SK-N-SH (cell line): ENCODE results near the gene ITCH. TPM values are rescaled to one million over a fixed set of nuclear protein-coding genes. Genes with fewer than 3 reads are reported as not detected.
"Not testable (repeated sequence)": the region's sequence is repeated elsewhere in the genome, so short reads cannot be mapped to it uniquely, and the experiment has no call there.

Experiments
- CTCF ChIA-PET: fragments of 300-600, 350-600 bp; formaldehyde crosslinking; extraction: SDS; loops from one replicate; lab custom pipeline; 2021; lab: Yijun Ruan, JAX
- POLR2A ChIA-PET: fragments of 350-600 bp; sonication (Branson Sonifier 250); formaldehyde crosslinking; extraction: SDS; loops from one replicate; lab custom pipeline; 2020; ENCODE audit warnings: antibody characterized with exemption, inconsistent platforms; lab: Yijun Ruan, JAX
- DNase-seq: peaks from one replicate; pipeline ENCODE4 v3.0.0; 2012
- H2AFZ ChIP-seq: fragments of 200-600 bp; sonication (generic); 2 replicates; pipeline ENCODE4 v1.8.1; 2016; ENCODE audit warnings: antibody characterized with exemption, mild to moderate bottlenecking, low read depth
- H3F3A ChIP-seq: fragments of 200-600 bp; sonication (generic); replicated peaks from 2 replicates; pipeline ENCODE3; 2016; ENCODE audit warnings: antibody characterized with exemption, mild to moderate bottlenecking; ENCODE audit not compliant: insufficient read depth
- H3K27ac ChIP-seq, 2 experiments: fragments of 200-500 bp in 1 of 2; fragments of 200-600 bp in 1 of 2; sonication (Bioruptor generic) in 1 of 2; sonication (generic), shearing (Covaris generic) in 1 of 2; 2 replicates each; pipeline versions ENCODE4 v1.5.1 to v1.6.1; 2014 to 2016; ENCODE audit warnings: low read depth in 2 of 2, inconsistent platforms in 1 of 2, low read length in 1 of 2, mild to moderate bottlenecking in 1 of 2, mixed read lengths in 1 of 2
- H3K27me3 ChIP-seq: fragments of 200-600 bp; sonication (generic), shearing (Covaris generic); 2 replicates; pipeline ENCODE4 v1.6.1; 2016; ENCODE audit warnings: mixed run types; ENCODE audit not compliant: insufficient read depth
- H3K36me3 ChIP-seq, 2 experiments: fragments of 200-500 bp in 1 of 2; fragments of 200-600 bp in 1 of 2; sonication (Bioruptor generic) in 1 of 2; sonication (generic) in 1 of 2; replicated peaks in 1 of 2; 2 replicates each; pipeline versions ENCODE3 to v1.5.1; 2014 to 2016; ENCODE audit warnings: low read length in 1 of 2, mild to moderate bottlenecking in 1 of 2; ENCODE audit not compliant: insufficient read depth in 2 of 2, control insufficient read depth in 1 of 2
- H3K4me1 ChIP-seq, 2 experiments: fragments of 200-500 bp in 1 of 2; fragments of 200-600 bp in 1 of 2; sonication (Bioruptor generic) in 1 of 2; sonication (generic), shearing (Covaris generic) in 1 of 2; 2 replicates each; pipeline versions ENCODE4 v1.5.1 to v1.6.1; 2014 to 2016; ENCODE audit warnings: low read depth in 1 of 2, low read length in 1 of 2, mixed run types in 1 of 2; ENCODE audit not compliant: insufficient read depth in 2 of 2, control insufficient read depth in 1 of 2
- H3K4me2 ChIP-seq: fragments of 200-600 bp; sonication (generic), shearing (Covaris generic); 2 replicates; pipeline ENCODE4 v1.6.1; 2017; ENCODE audit warnings: mixed run types
- H3K4me3 ChIP-seq, 2 experiments: fragments of 200-500 bp in 1 of 2; fragments of 200-600 bp in 1 of 2; sonication (Bioruptor generic) in 1 of 2; sonication (generic), shearing (Covaris generic) in 1 of 2; 2 replicates each; pipeline versions ENCODE4 v1.5.1 to v1.8.1; 2014 to 2016; ENCODE audit warnings: low read depth in 2 of 2, inconsistent platforms in 1 of 2, low read length in 1 of 2, mild to moderate bottlenecking in 1 of 2, mixed read lengths in 1 of 2, moderate library complexity in 1 of 2
- H3K79me2 ChIP-seq: fragments of 200-600 bp; sonication (generic); 2 replicates; pipeline ENCODE4 v1.8.1; 2017; ENCODE audit warnings: mild to moderate bottlenecking; ENCODE audit not compliant: insufficient read depth
- H3K9ac ChIP-seq: fragments of 200-600 bp; sonication (generic); 2 replicates; pipeline ENCODE4 v1.6.1; 2017; ENCODE audit warnings: mixed run types
- H3K9me2 ChIP-seq: fragments of 200-600 bp; sonication (generic); 2 replicates; pipeline ENCODE4 v1.6.1; 2017; ENCODE audit warnings: mixed run types
- H3K9me3 ChIP-seq: fragments of 200-600 bp; sonication (generic); 2 replicates; pipeline ENCODE4 v1.6.1; 2017; ENCODE audit warnings: mixed run types, mild to moderate bottlenecking, moderate library complexity
- H4K20me1 ChIP-seq: fragments of 200-600 bp; sonication (generic); 2 replicates; pipeline ENCODE4 v1.6.1; 2017; ENCODE audit warnings: mild to moderate bottlenecking, mixed run types; ENCODE audit not compliant: insufficient read depth
- CHD2 ChIP-seq: fragments of 150-350 bp; IDR thresholded peaks from 2 replicates; pipeline ENCODE4 v1.6.1; 2018; ENCODE audit warnings: low read length; ENCODE audit not compliant: partially characterized antibody
- EP300 ChIP-seq, 2 experiments: IDR thresholded peaks; 2 replicates each; pipeline versions ENCODE4 v1.4.0 to v1.6.1; 2012; ENCODE audit warnings: borderline replicate concordance in 1 of 2, low read depth in 1 of 2, low read length in 1 of 2
- FOSL2 ChIP-seq: IDR thresholded peaks from 2 replicates; pipeline ENCODE4 v1.4.0; 2012; ENCODE audit warnings: low read depth, mild to moderate bottlenecking, moderate library complexity, borderline replicate concordance
- FOXM1 ChIP-seq: IDR thresholded peaks from 2 replicates; pipeline ENCODE4 v1.4.0; 2012; ENCODE audit warnings: low read depth, mild to moderate bottlenecking
- GABPA ChIP-seq: IDR thresholded peaks from 2 replicates; pipeline ENCODE4 v1.4.0; 2012; ENCODE audit warnings: low read depth, mild to moderate bottlenecking
- GATA2 ChIP-seq: sonication (generic); formaldehyde crosslinking; IDR thresholded peaks from 2 replicates; pipeline ENCODE4 v1.5.0; 2020; ENCODE audit warnings: mild to moderate bottlenecking, missing genetic modification reagents
- MXI1 ChIP-seq: IDR thresholded peaks from 2 replicates; pipeline ENCODE4 v1.6.1; 2012; ENCODE audit warnings: mild to moderate bottlenecking, low read depth, low read length, improper control_type of control experiment
- NFIC ChIP-seq: IDR thresholded peaks from 2 replicates; pipeline ENCODE4 v1.4.0; 2012; ENCODE audit warnings: borderline replicate concordance
- NRF1 ChIP-seq: IDR thresholded peaks from 2 replicates; pipeline ENCODE4 v1.6.1; 2012; ENCODE audit warnings: low read depth, mild to moderate bottlenecking, low read length
- PBX3 ChIP-seq: IDR thresholded peaks from 2 replicates; pipeline ENCODE4; 2012
- POLR2AphosphoS5 ChIP-seq: IDR thresholded peaks from 2 replicates; pipeline ENCODE4 v1.6.1; 2012; ENCODE audit warnings: low read depth, low read length
- RAD21 ChIP-seq: IDR thresholded peaks from 2 replicates; pipeline ENCODE4 v1.6.1; 2012; ENCODE audit warnings: mild to moderate bottlenecking, low read length
- RXRA ChIP-seq: IDR thresholded peaks from 2 replicates; pipeline ENCODE4 v1.4.0; 2012; ENCODE audit warnings: low read depth, mild to moderate bottlenecking, borderline replicate concordance
- SMC3 ChIP-seq: IDR thresholded peaks from 2 replicates; pipeline ENCODE4 v1.6.1; 2012; ENCODE audit warnings: low read depth, low read length, improper control_type of control experiment
- TAF1 ChIP-seq: IDR thresholded peaks from 2 replicates; pipeline ENCODE4 v1.6.1; 2012; ENCODE audit warnings: low read depth, mild to moderate bottlenecking, low read length, moderate library complexity, borderline replicate concordance
- TEAD4 ChIP-seq: IDR thresholded peaks from 2 replicates; pipeline ENCODE4 v1.4.0; 2012; ENCODE audit warnings: mild to moderate bottlenecking, borderline replicate concordance; ENCODE audit not compliant: insufficient read depth
- USF1 ChIP-seq: IDR thresholded peaks from 2 replicates; pipeline ENCODE4 v1.4.0; 2012; ENCODE audit warnings: low read depth, borderline replicate concordance
- WGBS: methylation state at CpG from one replicate; pipeline ENCODE4 v1.1.6; 2017; ENCODE audit warnings: low lambda C conversion rate; 5-methylcytosine and 5-hydroxymethylcytosine counted together
- polyA plus RNA-seq, 3 experiments: library from polyadenylated mRNA; depleted of rRNA; stranded (reverse); fragments of >200 nt; gene quantifications; 2 replicates each; pipeline ENCODE4 v1.2.3, GENCODE V29; 2012
- TF ChIP-seq, protein P1 (sequence below): fragments of 150-350 bp; IDR thresholded peaks from 2 replicates; pipeline ENCODE4 v1.6.1; 2016; ENCODE audit warnings: mild to moderate bottlenecking, low read depth, low read length

Gene ITCH
- polyA plus RNA-seq, 1 of the 3 experiments (the other 2 are of a cell fraction), result 3.8 TPM

GRCh38 chr20:34412453-34412852 lies 49.4 kb downstream of the ITCH start (continued):
- no peak for TF ChIP-seq FOXM1
- no peak for TF ChIP-seq CHD2
- no peak for TF ChIP-seq FOSL2
- no peak for TF ChIP-seq POLR2AphosphoS5

GRCh38 chr20:34414525-34414924 lies 51.5 kb downstream of the ITCH start:
- H3K27me3 ChIP-seq, H3K4me3 ChIP-seq, H3K9me3 ChIP-seq, DNase-seq, H2AFZ ChIP-seq, H3K4me2 ChIP-seq, H3K9me2 ChIP-seq, H3K27ac ChIP-seq, POLR2A ChIA-PET, CTCF ChIA-PET, H3K9ac ChIP-seq: not testable (repeated sequence)
- Histone ChIP-seq H3F3A (peaks cover 26% of the 10 kb centered on the region), H3K36me3 (peaks cover 20 to 66% of the 10 kb centered on the region in 2 experiments), H3K79me2 (peaks cover 62% of the 10 kb centered on the region), H4K20me1 (peaks cover 18% of the 10 kb centered on the region), H3K4me1 (peaks cover 0 to 10% of the 10 kb centered on the region in 2 experiments; a peak in 1 of 4 replicates)
- WGBS, result 92% methylated on average over 10 of the region's 10 CpGs

DNA sequence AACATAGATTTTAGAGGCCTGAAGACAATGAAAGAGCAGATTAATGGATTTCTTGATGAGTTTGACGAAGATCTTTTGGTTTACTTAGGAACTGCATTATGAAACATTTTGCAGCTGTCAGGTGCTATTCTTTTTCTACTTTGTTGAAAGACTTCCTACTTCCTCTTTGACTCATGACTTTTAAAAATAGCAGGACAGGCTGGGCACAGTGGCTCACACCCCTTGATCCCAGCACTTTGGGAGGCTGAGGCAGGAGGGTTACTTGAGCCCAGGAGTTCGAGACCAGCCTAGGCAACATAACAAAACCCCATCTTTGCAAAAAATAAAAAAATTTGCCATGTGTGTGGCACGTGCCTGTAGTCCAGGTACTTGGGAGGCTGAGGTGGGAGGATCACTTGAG lies 52.0 kb downstream of the ITCH start:
- H3K27ac ChIP-seq, result no peak overlapping the region
- POLR2A ChIA-PET, result no interaction called here
- H3K9ac ChIP-seq, result no peak overlapping the region
- no peak overlapping the region for H2AFZ ChIP-seq
- TF ChIP-seq CHD2 (no peak), POLR2AphosphoS5 (no peak), NFIC (no peak), USF1 (no peak), EP300 (IDR thresholded peaks at IDR 0.05; ENCODE audit: borderline replicate concordance in 1 of 2, low read depth in 1 of 2, low read length in 1 of 2) (no peak), RXRA (no peak), GABPA (no peak)
- TF ChIP-seq, all 33 proteins: peak for 0
- Histone ChIP-seq H4K20me1 (peaks cover 18% of the 10 kb centered on the region), H3K4me1 (peaks cover 0 to 10% of the 10 kb centered on the region in 2 experiments; a peak in 1 of 4 replicates), H3K4me2 (no peak overlapping the region), H3K27me3 (no peaks in the 10 kb centered on the region), H3K79me2 (peaks cover 59% of the 10 kb centered on the region), H3K4me3 (no peak overlapping the region), H3K9me2 (no peaks in the 10 kb centered on the region), H3K36me3 (peaks cover 19 to 64% of the 10 kb centered on the region in 2 experiments), H3F3A (peaks cover 24% of the 10 kb centered on the region), H3K9me3 (no peaks in the 10 kb centered on the region)
- CTCF ChIA-PET, result no interaction called here
- WGBS, result 99% methylated on average over 3 of the region's 3 CpGs
- DNase-seq, result no peak

GRCh38 chr20:34420146-34420545 lies 57.1 kb downstream of the ITCH start:
- no peak for DNase-seq
- Histone ChIP-seq H3K4me3 (no peak overlapping the region), H3K9ac (no peak overlapping the region), H3F3A (peaks cover 10% of the 10 kb centered on the region), H3K4me2 (no peak overlapping the region), H3K4me1 (no peaks in the 10 kb centered on the region), H3K27ac (no peak overlapping the region), H3K9me3 (no peaks in the 10 kb centered on the region), H4K20me1 (peaks cover 3% of the 10 kb centered on the region; the same call in 1 of the 2 replicates), H3K36me3 (peaks cover 30 to 64% of the 10 kb centered on the region in 2 experiments), H3K27me3 (no peaks in the 10 kb centered on the region), H3K9me2 (no peaks in the 10 kb centered on the region), H2AFZ (no peak overlapping the region), H3K79me2 (peaks cover 82% of the 10 kb centered on the region)
- CTCF ChIA-PET, result interaction anchor here (1.4 kb wide), 1 partner anchor 107 kb away, joined by 3 read pairs; no protein-coding TSS in a partner anchor
- POLR2A ChIA-PET, result no interaction called here
- WGBS, result 93% methylated on average over 1 of the region's 1 CpG
- TF ChIP-seq NFIC, result no peak
- TF ChIP-seq TAF1, result no peak
- TF ChIP-seq TEAD4, result no peak
- TF ChIP-seq MXI1, result no peak
- TF ChIP-seq, protein P1, sequence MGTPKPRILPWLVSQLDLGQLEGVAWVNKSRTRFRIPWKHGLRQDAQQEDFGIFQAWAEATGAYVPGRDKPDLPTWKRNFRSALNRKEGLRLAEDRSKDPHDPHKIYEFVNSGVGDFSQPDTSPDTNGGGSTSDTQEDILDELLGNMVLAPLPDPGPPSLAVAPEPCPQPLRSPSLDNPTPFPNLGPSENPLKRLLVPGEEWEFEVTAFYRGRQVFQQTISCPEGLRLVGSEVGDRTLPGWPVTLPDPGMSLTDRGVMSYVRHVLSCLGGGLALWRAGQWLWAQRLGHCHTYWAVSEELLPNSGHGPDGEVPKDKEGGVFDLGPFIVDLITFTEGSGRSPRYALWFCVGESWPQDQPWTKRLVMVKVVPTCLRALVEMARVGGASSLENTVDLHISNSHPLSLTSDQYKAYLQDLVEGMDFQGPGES, result no peak
- TF ChIP-seq GATA2 (CRISPR knock-in tag), result no peak
- TF ChIP-seq PBX3, result no peak
- TF ChIP-seq RAD21, result no peak
- TF ChIP-seq CHD2, result no peak
- TF ChIP-seq EP300 (IDR thresholded peaks at IDR 0.05; ENCODE audit: borderline replicate concordance in 1 of 2, low read depth in 1 of 2, low read length in 1 of 2), result no peak
- no peak for TF ChIP-seq NRF1
- no peak for TF ChIP-seq SMC3
